Kidney (tissue), 14 donors: ENCODE measurements around the gene C6orf163. TPM values are rescaled to one million over a fixed set of nuclear protein-coding genes. Genes with fewer than 3 reads are reported as not detected.

Source experiments
- DNase-seq, 5 donors: peaks; one replicate each; pipeline ENCODE4 v3.0.0-alpha.2; 2013 to 2020
- FAIRE-seq: peaks from 2 replicates; lab custom pipeline; 2012; peaks lifted over from hg19 to GRCh38; lab: Jason Lieb, UNC
- H3K27ac ChIP-seq, 2 donors: one replicate each; pipeline ENCODE4 v1.7.0; 2013; ENCODE audit warnings: low read depth in 2 of 2, low read length in 2 of 2, inconsistent platforms in 1 of 2
- H3K27me3 ChIP-seq: one replicate; pipeline ENCODE4 v1.7.1; 2013; ENCODE audit warnings: low read length, inconsistent platforms; ENCODE audit not compliant: control insufficient read depth, insufficient read depth
- H3K36me3 ChIP-seq, 3 donors: one replicate each; pipeline versions ENCODE4 v1.7.0 to v1.7.1; 2013; ENCODE audit warnings: low read length in 3 of 3, control low read depth in 1 of 3, inconsistent platforms in 1 of 3; ENCODE audit not compliant: insufficient read depth in 3 of 3, control insufficient read depth in 2 of 3
- H3K4me1 ChIP-seq, 3 donors: one replicate each; pipeline versions ENCODE4 v1.7.0 to v1.7.1; 2013; ENCODE audit warnings: low read length in 3 of 3, inconsistent platforms in 1 of 3, low read depth in 1 of 3; ENCODE audit not compliant: control insufficient read depth in 2 of 3, insufficient read depth in 2 of 3
- H3K4me3 ChIP-seq, 3 donors: one replicate each; pipeline versions ENCODE4 v1.7.0 to v1.8.1; 2013; ENCODE audit warnings: low read length in 3 of 3, control low read depth in 1 of 3, inconsistent platforms in 1 of 3
- H3K9ac ChIP-seq, 3 donors: one replicate each; pipeline versions ENCODE4 v1.7.0 to v1.7.1; 2013; ENCODE audit warnings: low read length in 3 of 3, control low read depth in 1 of 3, inconsistent platforms in 1 of 3
- H3K9me3 ChIP-seq, 3 donors: one replicate each; pipeline versions ENCODE4 v1.7.0 to v1.7.1; 2013; ENCODE audit warnings: low read length in 3 of 3, control low read depth in 1 of 3, inconsistent platforms in 1 of 3; ENCODE audit not compliant: control insufficient read depth in 2 of 3, insufficient read depth in 1 of 3
- intact Hi-C: fragments of 100-400 bp; cut with DNase I; formaldehyde crosslinking; loops from one replicate; pipeline ENCODE4 v1.11.1; 2022
- polyA plus RNA-seq: library from polyadenylated mRNA; stranded (reverse); fragments of 350-450 nt; fragmentation: Illumina TruSeq; extraction: RNeasy Lipid Tissue Mini Kit (QIAGEN cat#74804); gene quantifications from one replicate; pipeline ENCODE4 v1.2.3, GENCODE V29; 2014; ENCODE audit warnings: low read depth, low replicate concordance; ENCODE audit not compliant: insufficient read depth
- total RNA-seq: library from RNA; stranded (reverse); fragmentation: NEBNext Ultra II Directional; extraction: Animal tissue kit (Norgen Biotek cat#: 25700); gene quantifications from one replicate; pipeline ENCODE4 v1.2.1, GENCODE V29; 2021
- TF ChIP-seq, protein P1 (sequence below): IDR thresholded peaks from 3 replicates; pipeline ENCODE4 v1.5.1; 2012; ENCODE audit warnings: mild to moderate bottlenecking, moderate library complexity, borderline replicate concordance; ENCODE audit not compliant: insufficient read depth; ENCODE audit errors: extremely low read depth
- donor health status: control.
- donor health status: control.
- donor health status: control.
- donor health status: control.
- donor health status: control.
- donor health status: DM: yes; HTN: yes; CAD: no.
- donor health status: Normal renal cell carcinoma (clear cell type).

C6orf163 gene
- total and polyA plus RNA-seq, 2 donors from 2014 or later = 1.3 to 4.2 TPM

DNA sequence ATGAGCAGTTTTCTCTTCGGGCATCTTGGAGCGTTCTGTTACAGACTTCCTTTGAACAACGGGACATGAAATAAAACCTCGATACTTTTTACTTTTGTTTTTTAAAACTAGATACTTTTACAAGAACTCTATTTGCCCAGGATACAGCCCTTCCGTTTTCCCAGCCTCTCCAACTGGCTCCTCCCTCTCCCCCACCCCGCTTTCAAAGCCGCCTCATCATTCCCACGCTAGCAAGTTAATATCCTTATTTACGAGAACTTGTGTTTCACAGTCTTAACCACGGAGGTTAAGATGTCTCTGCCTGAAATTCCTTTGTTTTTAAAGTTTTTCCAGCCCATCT is 62.9 kb downstream of the C6orf163 start:
- DNase-seq = no peak
- Histone ChIP-seq H3K27ac (peak overlapping the region; percentile 88 to 92), H3K27me3 (no peaks in the 10 kb centered on the region), H3K4me3 (peak overlapping the region; percentile 90 to 99 (median 91)), H3K36me3 (no peaks in the 10 kb centered on the region), H3K9ac (peak overlapping the region; percentile 48 to 75 (median 60)), H3K9me3 (no peaks in the 10 kb centered on the region), H3K4me1 (peaks cover 0 to 8% (median 0%) of the 10 kb centered on the region in 3 donors)
- TF ChIP-seq, protein P1, sequence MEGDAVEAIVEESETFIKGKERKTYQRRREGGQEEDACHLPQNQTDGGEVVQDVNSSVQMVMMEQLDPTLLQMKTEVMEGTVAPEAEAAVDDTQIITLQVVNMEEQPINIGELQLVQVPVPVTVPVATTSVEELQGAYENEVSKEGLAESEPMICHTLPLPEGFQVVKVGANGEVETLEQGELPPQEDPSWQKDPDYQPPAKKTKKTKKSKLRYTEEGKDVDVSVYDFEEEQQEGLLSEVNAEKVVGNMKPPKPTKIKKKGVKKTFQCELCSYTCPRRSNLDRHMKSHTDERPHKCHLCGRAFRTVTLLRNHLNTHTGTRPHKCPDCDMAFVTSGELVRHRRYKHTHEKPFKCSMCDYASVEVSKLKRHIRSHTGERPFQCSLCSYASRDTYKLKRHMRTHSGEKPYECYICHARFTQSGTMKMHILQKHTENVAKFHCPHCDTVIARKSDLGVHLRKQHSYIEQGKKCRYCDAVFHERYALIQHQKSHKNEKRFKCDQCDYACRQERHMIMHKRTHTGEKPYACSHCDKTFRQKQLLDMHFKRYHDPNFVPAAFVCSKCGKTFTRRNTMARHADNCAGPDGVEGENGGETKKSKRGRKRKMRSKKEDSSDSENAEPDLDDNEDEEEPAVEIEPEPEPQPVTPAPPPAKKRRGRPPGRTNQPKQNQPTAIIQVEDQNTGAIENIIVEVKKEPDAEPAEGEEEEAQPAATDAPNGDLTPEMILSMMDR = no peak
- peak; percentile 30 for FAIRE-seq
- intact Hi-C loops = no loop called here

GRCh38 chr6:87407901-87408720 is 63.5 kb downstream of the C6orf163 start, which contains the start of gene CFAP206:
Gene CFAP206, plus strand, starts transcription at chr6:87407972. Its CDS starts 1,868 bp downstream, at chr6:87409840.
- Histone ChIP-seq H3K27ac (peak within 1 kb of the TSS; percentile 88 to 92), H3K36me3 (no peaks in the 10 kb centered on the region), H3K27me3 (no peaks in the 10 kb centered on the region), H3K9ac (peak within 1 kb of the TSS; percentile 75 to 95 (median 82)), H3K4me3 (peak within 1 kb of the TSS; percentile 90 to 99 (median 91)), H3K4me1 (peaks cover 0 to 8% (median 0%) of the 10 kb centered on the region in 3 donors), H3K9me3 (no peaks in the 10 kb centered on the region)
- FAIRE-seq (no peak), DNase-seq (peak; percentile 89 to 94 (median 92))
- intact Hi-C loops = no loop called here
- TF ChIP-seq, protein P1 = no peak

GRCh38 chr6:87408721-87409155 is 64.1 kb downstream of the C6orf163 start:
- FAIRE-seq (no peak), DNase-seq (no peak)
- Histone ChIP-seq H3K9ac (peak overlapping the region; percentile 70 to 95 (median 82)), H3K27me3 (no peaks in the 10 kb centered on the region), H3K9me3 (no peaks in the 10 kb centered on the region), H3K4me3 (peak overlapping the region; percentile 80 to 99 (median 87)), H3K4me1 (peaks cover 0 to 8% (median 0%) of the 10 kb centered on the region in 3 donors), H3K27ac (peak overlapping the region; percentile 29 to 73), H3K36me3 (no peaks in the 10 kb centered on the region)
- TF ChIP-seq, protein P1 = no peak
- intact Hi-C loops = no loop called here

Other genes starting within 250 kb of the C6orf163 start
- not detected for gene CGA, start 249.7 kb upstream of the C6orf163 start, total RNA-seq
- 2.8 TPM for gene CGA, start 249.7 kb upstream of the C6orf163 start, polyA plus RNA-seq
- gene ZNF292, start 189.2 kb upstream of the C6orf163 start, total RNA-seq = 52.3 TPM
- 3.4 TPM for gene ZNF292, start 189.2 kb upstream of the C6orf163 start, polyA plus RNA-seq
- 10.5 TPM for gene SMIM8, start 22.2 kb upstream of the C6orf163 start, total RNA-seq
- 14.6 TPM for gene SMIM8, start 22.2 kb upstream of the C6orf163 start, polyA plus RNA-seq
- not detected for gene GJB7, start 15.5 kb upstream of the C6orf163 start, total RNA-seq
- not detected for gene GJB7, start 15.5 kb upstream of the C6orf163 start, polyA plus RNA-seq
- gene CFAP206, start 63.2 kb downstream of the C6orf163 start, total RNA-seq = 2.5 TPM
- 2.6 TPM for gene CFAP206, start 63.2 kb downstream of the C6orf163 start, polyA plus RNA-seq
- 20.4 TPM for gene SLC35A1, start 128.2 kb downstream of the C6orf163 start, total RNA-seq
- 18.1 TPM for gene SLC35A1, start 128.2 kb downstream of the C6orf163 start, polyA plus RNA-seq
- 31.7 TPM for gene RARS2, start 245.2 kb downstream of the C6orf163 start, total RNA-seq
- 23.4 TPM for gene RARS2, start 245.2 kb downstream of the C6orf163 start, polyA plus RNA-seq
- gene ORC3, start 245.3 kb downstream of the C6orf163 start, total RNA-seq = 22.7 TPM
- gene ORC3, start 245.3 kb downstream of the C6orf163 start, polyA plus RNA-seq = 16.4 TPM